GM12878 (cell line): ENCODE results near the gene RAD51B. TPM values are rescaled to one million over a fixed set of nuclear protein-coding genes. Genes with fewer than 3 reads are reported as not detected.

Experiments used
- ATAC-seq: fragments of 200-7000 bp; cut with Tn5 transposase; 3 replicates; pipeline ENCODE4 v1.9.1; 2020; ENCODE audit warnings: mild to moderate bottlenecking, moderate library complexity
- BruUV-seq: library from RNA; stranded (reverse); fragments of 400-500 nt; replicated peaks from 2 replicates; lab custom pipeline; 2021; lab: Mats Ljungman, UMichigan
- CTCF ChIA-PET: fragments of 300-600 bp; sonication (Branson Sonifier 250); formaldehyde crosslinking; extraction: SDS; loops from one replicate; lab custom pipeline; 2021; ENCODE audit warnings: inconsistent platforms; lab: Yijun Ruan, JAX
- POLR2A ChIA-PET: fragments of 350-600 bp; formaldehyde crosslinking; extraction: SDS; loops from one replicate; lab custom pipeline; 2021; ENCODE audit warnings: inconsistent platforms; lab: Charles Lee
- RAD21 ChIA-PET: fragments of 300-600 bp; sonication (Branson Sonifier 250); formaldehyde crosslinking; loops from one replicate; lab custom pipeline; 2023; ENCODE audit warnings: antibody characterized with exemption; ENCODE audit not compliant: unreplicated experiment; lab: Charles Lee
- SMC1A ChIA-PET: fragments of 300-600 bp; sonication (Branson Sonifier 250); formaldehyde crosslinking; loops from one replicate; lab custom pipeline; 2023; ENCODE audit not compliant: unreplicated experiment, uncharacterized antibody; lab: Charles Lee
- DNase-seq: peaks from one replicate; pipeline ENCODE4 v3.0.0-alpha.2; 2011; ENCODE audit warnings: low read depth, low spot score
- FAIRE-seq: peaks from 3 replicates; lab custom pipeline; 2011; peaks lifted over from hg19 to GRCh38; lab: Jason Lieb, UNC
- H2AFZ ChIP-seq: 2 replicates; pipeline ENCODE4 v1.6.0; 2011; ENCODE audit warnings: low read depth, low read length, control low read depth; ENCODE audit not compliant: control insufficient read depth
- H3K27ac ChIP-seq: 2 replicates; pipeline ENCODE4 v1.5.1; 2011; ENCODE audit warnings: control low read depth; ENCODE audit not compliant: control insufficient read depth, insufficient read depth
- H3K27me3 ChIP-seq, 2 experiments: replicated peaks in 1 of 2; 2 replicates each; pipeline versions ENCODE4 v1.6.0 to v1.6.1; 2011; ENCODE audit warnings: low read length in 1 of 2; ENCODE audit not compliant: control insufficient read depth in 2 of 2, insufficient read depth in 2 of 2
- H3K36me3 ChIP-seq, 2 experiments: 2 replicates each; pipeline ENCODE4 v1.5.1; 2011; ENCODE audit warnings: low read length in 1 of 2; ENCODE audit not compliant: control insufficient read depth in 2 of 2, insufficient read depth in 2 of 2
- H3K4me1 ChIP-seq: 2 replicates; pipeline ENCODE4 v1.6.1; 2011; ENCODE audit warnings: mild to moderate bottlenecking, low read length, moderate library complexity, mixed read lengths; ENCODE audit not compliant: control insufficient read depth, insufficient read depth
- H3K4me2 ChIP-seq: 2 replicates; pipeline ENCODE4 v1.6.0; 2011; ENCODE audit warnings: control low read depth; ENCODE audit not compliant: control insufficient read depth, insufficient read depth
- H3K4me3 ChIP-seq: fragments of 200-600 bp; sonication (generic); 2 replicates; pipeline ENCODE4 v1.5.1; 2016
- H3K79me2 ChIP-seq: 2 replicates; pipeline ENCODE4 v1.6.0; 2011; ENCODE audit warnings: low read length; ENCODE audit not compliant: control insufficient read depth, insufficient read depth
- H3K9ac ChIP-seq: 2 replicates; pipeline ENCODE4 v1.8.0; 2011; ENCODE audit warnings: low read length, control low read depth, mixed read lengths; ENCODE audit not compliant: control insufficient read depth, insufficient read depth
- H3K9me3 ChIP-seq: replicated peaks from 3 replicates; pipeline ENCODE4 v1.5.1; 2011; ENCODE audit warnings: mild to moderate bottlenecking, low read length; ENCODE audit not compliant: control insufficient read depth, insufficient read depth
- H4K20me1 ChIP-seq: 2 replicates; pipeline ENCODE4 v1.6.0; 2011; ENCODE audit not compliant: control insufficient read depth, insufficient read depth
- BACH1 ChIP-seq: fragments of 450-650 bp; IDR thresholded peaks from 2 replicates; pipeline ENCODE4 v1.6.1; 2017; ENCODE audit warnings: mild to moderate bottlenecking, borderline replicate concordance
- MEF2B ChIP-seq: fragments of 450-650 bp; IDR thresholded peaks from 2 replicates; pipeline ENCODE4 v1.6.1; 2018; ENCODE audit warnings: mild to moderate bottlenecking, moderate library complexity; ENCODE audit not compliant: partially characterized antibody, poor library complexity, severe bottlenecking
- SPI1 ChIP-seq: IDR thresholded peaks from 2 replicates; pipeline ENCODE4 v1.6.1; 2011; ENCODE audit warnings: low read depth, mild to moderate bottlenecking, low read length, moderate library complexity, borderline replicate concordance; ENCODE audit not compliant: insufficient read depth
- WGBS: methylation state at CpG from one replicate; pipeline ENCODE4 v1.1.6; 2016; ENCODE audit warnings: low lambda C conversion rate; ENCODE audit not compliant: insufficient replicate concordance, insufficient coverage; ENCODE audit errors: missing lambda C conversion rate; 5-methylcytosine and 5-hydroxymethylcytosine counted together
- in situ Hi-C: fragments of 300-500 bp; cut with MboI; formaldehyde crosslinking; loops from 9 replicates; pipeline ENCODE4 v1.14.3; 2018; ENCODE audit warnings: mixed read lengths
- intact Hi-C: fragments of 100-400 bp; cut with micrococcal nuclease; formaldehyde crosslinking; loops from one replicate; pipeline ENCODE4 v1.14.2; 2022; ENCODE audit not compliant: unreplicated experiment
- polyA plus RNA-seq, 11 experiments: library from polyadenylated mRNA; depleted of rRNA in 4 of 11; unstranded in 6 of 11; stranded (reverse) in 5 of 11; fragments of >200 nt; fragmentation: Nextera tagmentation in 4 of 11; fragmentation: Illumina TruSeq in 1 of 11; extraction: Ambion mirVana in 4 of 11; extraction: Trizol in 1 of 11; gene quantifications; 1 replicate in 1 of 11; 2 replicates in 10 of 11; pipeline versions ENCODE4 v1.2.1 to v1.2.3, GENCODE V29; 2011 to 2016; ENCODE audit warnings: inconsistent platforms in 2 of 11, missing spikeins in 2 of 11, low read depth in 1 of 11
- total RNA-seq, 4 experiments: library from RNA; depleted of rRNA in 3 of 4; stranded (reverse); fragments of >200 nt in 3 of 4; fragmentation: Illumina TruSeq in 1 of 4; extraction: Trizol in 1 of 4; gene quantifications; 2 replicates each; pipeline versions ENCODE4 v1.2.1 to v1.2.3, GENCODE V29; 2013 to 2021
- TF ChIP-seq, protein P1 (sequence below): IDR thresholded peaks from 2 replicates; pipeline ENCODE4 v1.6.1; 2012; ENCODE audit warnings: low read depth, low read length, improper control_type of control experiment
- TF ChIP-seq, protein P2 (sequence below): IDR thresholded peaks from 2 replicates; pipeline ENCODE4 v1.6.1; 2011; ENCODE audit warnings: borderline replicate concordance, low read depth, mild to moderate bottlenecking, moderate library complexity, mixed read lengths, low read length; ENCODE audit not compliant: insufficient read depth; ENCODE audit errors: extremely low read length
- TF ChIP-seq, protein P3 (sequence below): fragments of 450-650 bp; IDR thresholded peaks from 2 replicates; pipeline ENCODE4 v1.6.1; 2017; ENCODE audit warnings: mild to moderate bottlenecking, moderate library complexity

RAD51B gene
- total and polyA plus RNA-seq, 10 of the 15 experiments (the other 5 are each of a cell fraction or from before 2014, with no cell fraction given): 9.8 to 26.8 (median 21.3) TPM

DNA sequence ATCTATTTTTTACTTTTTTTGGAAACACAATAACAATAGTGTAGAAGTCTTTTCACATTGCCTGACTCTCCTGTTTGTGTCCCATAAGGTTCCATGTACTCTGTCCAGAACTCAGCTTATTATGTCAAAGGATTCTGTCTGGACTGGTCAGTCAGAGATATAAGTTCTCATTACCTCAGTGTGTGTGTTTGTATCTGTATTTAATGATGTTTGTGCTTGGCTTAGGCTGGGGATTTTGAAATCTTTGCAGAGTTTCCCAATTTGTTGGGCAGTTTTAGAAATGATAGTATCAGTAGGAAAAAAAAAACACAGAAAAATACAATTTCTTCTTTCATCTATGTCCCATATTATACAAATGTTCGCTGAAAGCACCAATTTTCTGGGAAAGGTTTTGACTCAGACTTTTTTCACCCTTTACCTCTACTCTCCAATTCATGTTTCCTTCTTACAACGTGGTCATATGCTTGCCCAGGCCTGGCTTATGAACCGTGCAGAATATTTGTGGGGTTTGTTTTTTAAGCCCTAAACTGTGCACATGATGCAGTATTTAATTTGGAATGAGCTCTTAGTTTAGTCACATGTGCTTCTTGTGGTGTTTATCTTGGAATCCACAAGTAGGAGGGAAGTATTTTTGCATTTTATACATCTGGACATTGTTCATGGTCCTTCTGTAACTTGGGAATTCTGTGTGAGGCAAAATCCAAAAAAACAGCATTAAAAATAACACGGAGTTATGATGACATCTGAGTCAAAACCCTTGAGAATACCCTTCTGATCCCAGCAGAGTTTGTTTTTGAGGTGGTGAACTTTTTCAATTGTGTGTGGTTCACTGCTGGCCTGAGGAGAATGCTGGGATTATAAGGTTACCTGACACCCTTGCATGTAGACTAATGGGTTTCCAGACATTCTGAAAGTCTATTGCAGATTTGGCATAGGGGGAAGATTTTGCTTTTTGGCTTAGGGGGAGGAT is 121.2 kb downstream of the RAD51B start:
- ATAC-seq (no peak), FAIRE-seq (no peak), DNase-seq (no peak)
- intact Hi-C loops: loop anchor here (10.0 kb wide), 2 partner anchors 464 to 534 kb away; no protein-coding TSS in a partner anchor
- ChIA-PET SMC1A (interaction anchor here (0.6 to 3.7 kb wide), 17 partner anchors 21 to 903 kb away, joined by 3 to 17 read pairs (median 4); no protein-coding TSS in a partner anchor), CTCF (interaction anchor here (0.7 to 7.4 kb wide), 6 partner anchors 103 to 1167 kb away, joined by 3 to 51 read pairs (median 7); no protein-coding TSS in a partner anchor), RAD21 (interaction anchor here (1.0 to 2.4 kb wide), 7 partner anchors 103 to 876 kb away, joined by 3 to 14 read pairs (median 4); no protein-coding TSS in a partner anchor), POLR2A (no interaction called here)
- in situ Hi-C loops: loop anchor here (5.0 kb wide), 1 partner anchor 307 kb away; no protein-coding TSS in a partner anchor
- Histone ChIP-seq H4K20me1 (no peaks in the 10 kb centered on the region), H3K4me3 (no peak overlapping the region), H3K4me1 (no peaks in the 10 kb centered on the region), H3K27ac (no peak overlapping the region), H3K36me3 (no peaks in the 10 kb centered on the region), H2AFZ (no peak overlapping the region), H3K9ac (no peak overlapping the region), H3K4me2 (no peak overlapping the region), H3K9me3 (no peaks in the 10 kb centered on the region), H3K27me3 (no peaks in the 10 kb centered on the region), H3K79me2 (no peaks in the 10 kb centered on the region)
- no peak for TF ChIP-seq SPI1
- TF ChIP-seq, protein P1, sequence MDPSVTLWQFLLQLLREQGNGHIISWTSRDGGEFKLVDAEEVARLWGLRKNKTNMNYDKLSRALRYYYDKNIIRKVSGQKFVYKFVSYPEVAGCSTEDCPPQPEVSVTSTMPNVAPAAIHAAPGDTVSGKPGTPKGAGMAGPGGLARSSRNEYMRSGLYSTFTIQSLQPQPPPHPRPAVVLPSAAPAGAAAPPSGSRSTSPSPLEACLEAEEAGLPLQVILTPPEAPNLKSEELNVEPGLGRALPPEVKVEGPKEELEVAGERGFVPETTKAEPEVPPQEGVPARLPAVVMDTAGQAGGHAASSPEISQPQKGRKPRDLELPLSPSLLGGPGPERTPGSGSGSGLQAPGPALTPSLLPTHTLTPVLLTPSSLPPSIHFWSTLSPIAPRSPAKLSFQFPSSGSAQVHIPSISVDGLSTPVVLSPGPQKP: no peak
- TF ChIP-seq, protein P2, sequence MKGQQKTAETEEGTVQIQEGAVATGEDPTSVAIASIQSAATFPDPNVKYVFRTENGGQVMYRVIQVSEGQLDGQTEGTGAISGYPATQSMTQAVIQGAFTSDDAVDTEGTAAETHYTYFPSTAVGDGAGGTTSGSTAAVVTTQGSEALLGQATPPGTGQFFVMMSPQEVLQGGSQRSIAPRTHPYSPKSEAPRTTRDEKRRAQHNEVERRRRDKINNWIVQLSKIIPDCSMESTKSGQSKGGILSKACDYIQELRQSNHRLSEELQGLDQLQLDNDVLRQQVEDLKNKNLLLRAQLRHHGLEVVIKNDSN: no peak
- TF ChIP-seq MEF2B: peak; percentile 23
- TF ChIP-seq BACH1: no peak
- TF ChIP-seq, protein P3, sequence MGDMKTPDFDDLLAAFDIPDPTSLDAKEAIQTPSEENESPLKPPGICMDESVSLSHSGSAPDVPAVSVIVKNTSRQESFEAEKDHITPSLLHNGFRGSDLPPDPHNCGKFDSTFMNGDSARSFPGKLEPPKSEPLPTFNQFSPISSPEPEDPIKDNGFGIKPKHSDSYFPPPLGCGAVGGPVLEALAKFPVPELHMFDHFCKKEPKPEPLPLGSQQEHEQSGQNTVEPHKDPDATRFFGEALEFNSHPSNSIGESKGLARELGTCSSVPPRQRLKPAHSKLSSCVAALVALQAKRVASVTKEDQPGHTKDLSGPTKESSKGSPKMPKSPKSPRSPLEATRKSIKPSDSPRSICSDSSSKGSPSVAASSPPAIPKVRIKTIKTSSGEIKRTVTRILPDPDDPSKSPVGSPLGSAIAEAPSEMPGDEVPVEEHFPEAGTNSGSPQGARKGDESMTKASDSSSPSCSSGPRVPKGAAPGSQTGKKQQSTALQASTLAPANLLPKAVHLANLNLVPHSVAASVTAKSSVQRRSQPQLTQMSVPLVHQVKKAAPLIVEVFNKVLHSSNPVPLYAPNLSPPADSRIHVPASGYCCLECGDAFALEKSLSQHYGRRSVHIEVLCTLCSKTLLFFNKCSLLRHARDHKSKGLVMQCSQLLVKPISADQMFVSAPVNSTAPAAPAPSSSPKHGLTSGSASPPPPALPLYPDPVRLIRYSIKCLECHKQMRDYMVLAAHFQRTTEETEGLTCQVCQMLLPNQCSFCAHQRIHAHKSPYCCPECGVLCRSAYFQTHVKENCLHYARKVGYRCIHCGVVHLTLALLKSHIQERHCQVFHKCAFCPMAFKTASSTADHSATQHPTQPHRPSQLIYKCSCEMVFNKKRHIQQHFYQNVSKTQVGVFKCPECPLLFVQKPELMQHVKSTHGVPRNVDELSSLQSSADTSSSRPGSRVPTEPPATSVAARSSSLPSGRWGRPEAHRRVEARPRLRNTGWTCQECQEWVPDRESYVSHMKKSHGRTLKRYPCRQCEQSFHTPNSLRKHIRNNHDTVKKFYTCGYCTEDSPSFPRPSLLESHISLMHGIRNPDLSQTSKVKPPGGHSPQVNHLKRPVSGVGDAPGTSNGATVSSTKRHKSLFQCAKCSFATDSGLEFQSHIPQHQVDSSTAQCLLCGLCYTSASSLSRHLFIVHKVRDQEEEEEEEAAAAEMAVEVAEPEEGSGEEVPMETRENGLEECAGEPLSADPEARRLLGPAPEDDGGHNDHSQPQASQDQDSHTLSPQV: no peak
- WGBS: 48% methylated on average over 4 of the region's 4 CpGs
- no TSS peak for BruUV-seq
